NCI-H526 (cell line): ENCODE results near the gene ARFIP1.

ENCODE experiments used
- DNase-seq, 2 experiments: peaks; one replicate each; lab custom pipeline; 2025; lab: John Stamatoyannopoulos, UW

Gene ARFIP1

GRCh38 chr4:152961773-152962115, 182.0 kb downstream of the ARFIP1 start:
- no peak for DNase-seq
